Measurements from ENCODE around the gene FNDC3B.
A peak's percentile ranks its signal among the peaks of the same experiment; 100 is the strongest.

The FNDC3B gene

DNA sequence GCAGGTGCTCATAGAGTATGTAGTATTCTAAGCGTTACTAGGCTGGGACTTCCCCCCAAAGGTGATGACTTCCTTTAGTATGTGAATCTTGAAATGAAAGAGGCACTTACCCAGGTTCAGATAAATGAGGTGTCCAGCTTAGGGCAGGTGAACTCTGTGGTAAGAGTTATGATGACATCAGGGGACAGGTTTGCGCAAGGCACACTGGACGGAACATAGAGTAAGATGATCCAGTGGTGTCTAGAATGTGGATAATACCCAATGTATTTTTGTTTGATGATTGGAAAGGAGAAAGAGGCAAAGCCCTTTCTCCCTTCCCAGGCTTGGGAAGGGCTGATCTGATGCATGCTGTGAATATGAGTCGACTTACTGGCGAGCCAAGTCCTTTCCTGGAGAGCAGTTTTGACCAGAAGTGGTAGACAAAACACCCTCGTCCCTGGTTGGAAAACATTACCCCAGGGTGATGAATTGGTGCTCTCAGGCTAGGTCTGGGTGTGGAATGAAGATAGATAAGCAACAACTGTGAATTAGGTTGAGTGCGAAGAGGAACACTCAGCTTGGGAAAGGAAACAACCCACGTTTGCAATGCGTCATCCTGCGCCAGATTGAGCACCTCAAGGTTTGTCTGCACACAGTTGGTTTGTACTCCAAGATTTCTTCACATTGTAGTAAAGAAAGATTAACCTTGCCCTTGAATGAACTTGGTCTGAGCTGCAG lies 284.7 kb downstream of the FNDC3B start:
- DNase-seq, result no peak

GRCh38 chr3:172324611-172325203 lies 285.3 kb downstream of the FNDC3B start:
- no peak for DNase-seq

DNA sequence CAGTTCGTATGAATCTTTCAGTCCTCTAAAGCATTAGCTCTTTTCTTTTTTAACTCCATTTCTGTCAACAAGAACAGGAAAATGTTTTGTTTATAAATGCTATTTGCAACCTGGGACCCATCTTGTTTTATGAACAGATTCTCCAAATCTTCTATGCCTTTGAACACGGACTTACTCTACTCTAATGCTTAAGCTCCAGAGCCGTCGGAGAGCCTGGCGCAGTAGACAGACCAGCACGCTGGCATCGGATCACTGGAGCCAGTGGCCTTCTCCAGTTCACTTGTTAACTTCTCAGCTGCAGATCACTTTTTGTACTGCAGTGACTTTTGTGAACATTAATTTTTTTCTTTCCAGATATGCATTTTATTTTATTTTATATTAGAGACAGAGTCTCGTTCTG lies 286.1 kb downstream of the FNDC3B start:
- DNase-seq, result no peak

DNA sequence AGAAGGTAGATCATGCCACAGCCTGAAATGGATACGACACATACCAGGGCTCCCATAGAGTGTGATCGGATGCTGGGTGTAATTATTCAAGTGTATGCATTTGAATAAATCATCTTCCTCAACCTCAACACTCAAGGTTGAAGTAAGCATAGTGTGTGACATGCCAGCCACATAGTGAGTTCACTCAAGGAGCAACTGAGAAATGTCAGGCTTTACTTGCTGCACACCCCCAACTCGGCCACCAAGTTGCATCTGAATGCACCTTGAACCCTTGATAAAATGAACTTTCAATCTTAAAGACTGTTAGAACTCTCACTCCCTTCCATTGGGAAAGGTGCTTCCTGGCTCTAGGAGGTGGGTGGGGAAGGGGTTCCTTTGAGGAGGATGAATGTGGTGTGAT lies 287.6 kb downstream of the FNDC3B start:
- DNase-seq, result no peak

GRCh38 chr3:172328282-172328681 lies 288.9 kb downstream of the FNDC3B start:
- DNase-seq, result no peak

- DNase-seq, result no peak
Observed at GRCh38 chr3:172329070-172329469, 289.7 kb downstream of the FNDC3B start.

- no peak for DNase-seq
Observed at GRCh38 chr3:172330413-172330812, 291.0 kb downstream of the FNDC3B start.

GRCh38 chr3:172332256-172333041 lies 293.1 kb downstream of the FNDC3B start:
- DNase-seq, result peak; percentile 50

GRCh38 chr3:172333042-172333377 lies 293.6 kb downstream of the FNDC3B start:
- no peak for DNase-seq

GRCh38 chr3:172333692-172334457 lies 294.5 kb downstream of the FNDC3B start:
- no peak for DNase-seq

DNA sequence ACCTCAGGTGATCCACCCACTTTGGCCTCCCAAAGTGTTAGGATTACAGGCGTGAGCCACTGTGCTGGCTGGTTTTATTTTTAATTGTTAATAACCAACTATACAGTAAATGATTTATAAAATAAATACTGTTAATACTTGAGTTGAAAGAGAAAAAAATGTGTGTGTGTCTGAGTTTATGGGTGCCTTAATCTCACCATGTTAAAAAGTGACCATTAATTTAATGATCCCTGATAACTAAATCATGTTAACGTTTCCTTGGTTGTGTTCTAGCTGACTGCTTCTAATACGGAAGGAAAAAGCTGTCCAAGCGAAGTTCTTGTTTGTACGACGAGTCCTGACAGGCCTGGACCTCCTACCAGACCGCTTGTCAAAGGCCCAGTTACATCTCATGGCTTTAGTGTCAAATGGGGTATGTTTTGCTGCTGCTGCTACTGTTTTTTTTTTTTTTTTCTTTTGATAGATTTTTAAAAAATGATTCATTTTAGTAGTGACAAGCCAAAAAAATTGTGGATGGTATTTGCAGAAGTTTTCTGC lies 295.4 kb downstream of the FNDC3B start:
- no peak for DNase-seq

- DNase-seq, result no peak
Observed at GRCh38 chr3:172339892-172340291, 300.5 kb downstream of the FNDC3B start.

DNA sequence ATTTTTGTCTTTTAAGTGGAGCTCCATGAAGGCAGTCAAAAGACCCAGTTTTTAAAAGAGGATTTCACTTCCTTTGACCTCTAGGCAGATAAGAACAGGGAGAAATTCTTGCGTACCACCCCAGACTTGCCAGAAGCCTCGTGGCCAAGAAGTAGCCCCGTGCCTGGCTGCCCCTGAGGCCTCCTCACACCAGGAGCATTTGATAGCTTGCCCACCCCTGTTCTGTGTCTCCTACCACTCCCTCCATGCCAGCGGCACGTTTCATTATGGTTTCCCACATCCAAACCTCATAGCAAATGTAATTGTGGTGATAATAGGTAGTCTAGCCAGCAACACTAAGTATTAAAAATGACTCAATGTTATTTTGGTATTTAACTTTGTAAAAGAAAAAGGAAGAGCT lies 301.2 kb downstream of the FNDC3B start:
- DNase-seq, result no peak

DNA sequence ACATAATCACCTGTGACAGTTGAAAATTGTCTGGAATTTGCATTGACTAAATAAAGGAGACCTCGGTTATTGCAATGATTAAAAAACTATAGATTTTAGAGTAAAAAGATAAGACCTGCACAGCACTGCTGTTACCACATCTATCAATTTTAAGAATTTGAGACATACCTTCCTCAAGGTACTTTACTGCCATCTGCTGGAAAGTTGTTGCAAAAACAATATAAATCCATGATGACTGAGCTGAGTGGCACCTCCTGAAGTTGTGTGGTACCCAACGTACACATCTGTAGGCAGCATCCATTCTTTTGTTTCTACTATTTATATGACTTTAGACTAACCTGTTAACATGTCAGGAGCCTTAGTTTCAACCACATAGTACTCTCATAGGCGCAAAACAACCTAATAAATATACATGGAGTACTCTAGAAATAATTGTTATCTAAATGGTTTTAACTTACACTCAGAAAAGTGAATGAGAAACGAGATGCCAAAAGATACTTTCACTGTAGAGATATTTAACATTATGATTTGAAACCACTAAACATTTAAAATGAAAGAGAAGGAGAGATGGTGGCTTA lies 302.2 kb downstream of the FNDC3B start:
- peak; percentile 69 for DNase-seq

DNA sequence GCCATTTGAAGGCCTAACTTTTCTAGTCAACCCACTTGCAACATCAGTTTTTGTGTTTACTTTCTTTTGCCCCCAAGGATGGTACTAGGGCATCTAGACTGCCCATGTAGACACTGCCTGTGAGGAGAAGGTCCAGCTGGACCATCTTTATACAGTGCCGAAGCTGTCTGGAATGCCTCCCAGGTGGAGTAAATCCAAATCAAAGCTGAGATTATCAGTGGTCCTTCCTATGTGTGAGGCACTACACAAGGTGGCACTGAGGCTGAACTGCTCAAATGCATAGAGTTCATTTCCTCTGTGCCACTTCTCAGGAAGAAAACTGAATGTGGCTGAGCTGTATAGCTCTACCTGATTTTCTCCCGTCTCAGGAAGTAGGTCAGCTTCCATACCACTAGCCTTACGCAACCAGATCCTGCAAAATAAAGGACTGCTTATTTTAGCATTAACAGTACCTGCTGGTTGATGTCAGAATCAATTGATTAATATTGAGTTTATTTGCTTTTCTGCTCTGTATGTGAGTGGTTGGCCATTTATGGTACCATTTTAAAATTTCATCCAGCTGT lies 302.8 kb downstream of the FNDC3B start:
- DNase-seq, result no peak

- DNase-seq, result no peak
Observed at GRCh38 chr3:172343117-172343516, 303.7 kb downstream of the FNDC3B start.

DNA sequence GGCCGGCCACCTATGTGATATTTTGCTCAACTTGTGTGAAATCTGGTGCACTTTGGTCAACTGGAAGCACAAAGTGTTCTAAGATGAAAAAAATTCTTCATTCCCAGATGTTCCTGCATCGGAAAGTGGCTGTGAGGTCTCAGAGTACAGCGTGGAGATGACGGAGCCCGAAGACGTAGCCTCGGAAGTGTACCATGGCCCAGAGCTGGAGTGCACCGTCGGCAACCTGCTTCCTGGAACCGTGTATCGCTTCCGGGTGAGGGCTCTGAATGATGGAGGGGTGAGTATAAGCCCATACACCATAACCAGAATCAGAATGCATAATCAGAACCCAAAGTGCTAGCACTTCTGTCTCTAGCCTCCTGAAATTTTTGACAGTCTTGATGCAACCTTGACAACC lies 304.6 kb downstream of the FNDC3B start:
- no peak for DNase-seq

GRCh38 chr3:172346161-172346560 lies 306.8 kb downstream of the FNDC3B start:
- DNase-seq, result no peak

GRCh38 chr3:172347895-172348679 lies 308.7 kb downstream of the FNDC3B start:
- DNase-seq, result no peak

GRCh38 chr3:172351895-172352466 lies 312.6 kb downstream of the FNDC3B start:
- no peak for DNase-seq

DNA sequence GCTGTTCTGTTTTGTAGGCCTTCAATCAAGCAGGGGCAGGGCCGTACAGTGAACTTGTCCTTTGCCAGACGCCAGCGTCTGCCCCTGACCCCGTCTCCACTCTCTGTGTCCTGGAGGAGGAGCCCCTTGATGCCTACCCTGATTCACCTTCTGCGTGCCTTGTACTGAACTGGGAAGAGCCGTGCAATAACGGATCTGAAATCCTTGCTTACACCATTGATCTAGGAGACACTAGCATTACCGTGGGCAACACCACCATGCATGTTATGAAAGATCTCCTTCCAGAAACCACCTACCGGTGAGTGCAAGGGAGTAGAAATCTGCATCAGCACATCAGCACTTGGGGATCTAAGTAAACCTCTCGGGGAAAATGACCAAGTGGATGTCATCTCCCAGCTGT lies 313.4 kb downstream of the FNDC3B start:
- no peak for DNase-seq
